ENCODE measurements around the gene FMOD.

The FMOD gene

GRCh38 chr1:203346769-203347102 is 4.2 kb downstream of the FMOD start:
- TF ChIP-seq GATA2 (IDR thresholded peaks at IDR 0.05; ENCODE audit: low read depth, low read length): no peak
- no peak for TF ChIP-seq GATA3 (IDR thresholded peaks at IDR 0.05; ENCODE audit: low read depth, low read length)

DNA sequence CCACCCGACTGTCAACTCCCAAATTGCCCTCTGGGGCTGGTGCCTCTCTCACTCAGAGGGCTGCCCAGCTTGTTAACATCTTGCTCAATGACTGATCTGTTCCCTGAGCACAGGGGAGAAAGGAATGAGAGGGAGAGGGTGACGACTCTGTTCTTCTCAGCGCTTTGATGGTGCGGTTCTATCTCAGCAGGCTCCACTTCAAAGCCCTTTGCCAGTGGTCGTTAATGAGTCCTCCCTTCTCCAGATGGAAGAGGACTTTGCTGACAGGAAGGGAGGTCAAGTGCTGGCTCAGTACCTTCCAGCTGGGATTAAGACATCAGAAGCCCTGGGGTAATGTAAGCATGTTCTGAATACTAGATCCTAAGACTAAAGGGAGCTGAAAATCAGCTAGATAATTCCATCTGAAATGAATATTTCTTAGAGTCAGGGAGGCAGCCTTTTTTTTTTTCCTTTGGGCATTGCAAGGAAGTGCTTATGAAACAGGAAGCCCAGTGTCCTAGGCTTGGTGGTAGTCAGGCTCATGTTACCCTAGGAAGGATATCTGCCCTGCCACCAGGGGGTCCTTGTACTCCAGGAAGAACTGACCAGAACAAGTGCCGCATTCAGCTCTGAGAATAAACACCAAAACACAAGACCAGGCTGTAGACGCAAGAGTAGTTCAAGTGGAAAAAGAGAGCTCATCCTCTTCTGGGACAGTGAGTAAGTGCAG is 4.7 kb downstream of the FMOD start:
- no peak for TF ChIP-seq GATA2 (IDR thresholded peaks at IDR 0.05; ENCODE audit: low read depth, low read length)
- TF ChIP-seq GATA3 (IDR thresholded peaks at IDR 0.05; ENCODE audit: low read depth, low read length): no peak

GRCh38 chr1:203343956-203344754 is 6.8 kb downstream of the FMOD start:
- no peak for TF ChIP-seq GATA2 (IDR thresholded peaks at IDR 0.05; ENCODE audit: low read depth, low read length)
- no peak for TF ChIP-seq GATA3 (IDR thresholded peaks at IDR 0.05; ENCODE audit: low read depth, low read length)

DNA sequence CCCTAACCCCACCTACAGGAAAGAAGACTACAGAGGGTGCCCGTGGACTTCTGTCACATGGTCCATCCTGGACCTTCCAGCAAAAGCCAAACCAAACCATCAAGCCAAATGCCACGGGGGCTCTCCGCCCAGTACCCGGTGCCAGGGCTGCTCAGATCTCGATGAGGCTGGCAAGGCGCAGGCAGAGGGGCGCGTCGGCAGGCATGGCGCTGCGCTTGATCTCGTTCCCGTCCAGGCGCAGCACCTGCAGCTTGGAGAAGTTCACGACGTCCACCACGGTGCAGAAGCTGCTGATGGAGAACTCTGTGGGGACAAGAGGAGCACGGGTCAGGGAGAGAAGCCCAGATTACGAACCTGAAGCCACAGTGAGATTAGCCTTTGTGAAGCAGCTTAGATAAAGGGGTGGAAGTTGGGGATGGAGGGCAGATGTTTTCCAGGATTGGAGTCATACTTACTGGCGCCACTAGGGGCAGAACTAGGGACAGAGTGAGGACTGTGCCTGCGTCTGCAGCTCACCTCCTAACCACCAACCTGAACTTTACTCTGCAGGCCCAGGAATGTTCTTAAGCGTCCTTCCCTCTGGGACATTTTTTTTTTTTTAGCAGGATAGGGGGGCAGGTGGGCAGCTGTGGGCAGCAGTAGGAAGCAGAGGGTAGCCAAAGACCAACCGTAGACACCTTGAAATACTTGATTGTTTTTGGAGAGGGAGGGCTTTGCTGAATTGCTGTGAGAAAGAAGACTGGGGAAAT is 8.6 kb downstream of the FMOD start:
- TF ChIP-seq GATA3 (IDR thresholded peaks at IDR 0.05; ENCODE audit: low read depth, low read length): no peak
- no peak for TF ChIP-seq GATA2 (IDR thresholded peaks at IDR 0.05; ENCODE audit: low read depth, low read length)

DNA sequence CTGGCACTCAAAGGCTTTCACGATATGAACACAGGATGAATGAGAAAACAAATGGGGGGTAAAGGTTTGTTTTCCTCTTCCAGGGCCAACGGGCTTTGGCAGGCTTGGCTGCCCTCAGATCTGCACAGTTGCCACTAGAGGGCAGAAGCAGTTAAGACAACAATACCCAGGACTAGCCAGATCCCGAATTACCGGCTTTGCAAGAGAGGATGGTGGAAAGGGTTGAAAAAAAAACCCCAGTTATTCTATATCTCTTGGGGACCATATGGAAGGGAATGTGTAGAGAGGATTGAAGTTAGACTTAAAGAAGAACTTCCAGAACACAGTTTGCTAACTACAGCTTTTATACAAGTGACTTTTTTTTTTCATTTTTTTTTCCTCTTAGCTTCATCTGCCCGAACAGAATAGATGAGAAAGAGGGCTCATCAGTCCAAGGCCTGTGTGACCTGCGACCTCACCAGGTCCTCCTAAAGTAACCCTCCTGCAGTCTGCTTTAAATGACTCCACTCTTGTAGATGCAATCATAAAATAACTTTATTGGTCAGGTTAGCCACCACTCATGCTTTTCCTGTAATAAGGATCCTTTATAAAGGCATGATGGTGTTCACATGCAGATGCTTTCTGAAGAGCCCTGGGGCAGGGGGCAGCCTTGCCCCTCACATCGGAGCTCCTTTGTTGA is 10.7 kb downstream of the FMOD start:
- TF ChIP-seq GATA3 (IDR thresholded peaks at IDR 0.05; ENCODE audit: low read depth, low read length) (no peak), GATA2 (IDR thresholded peaks at IDR 0.05; ENCODE audit: low read depth, low read length) (no peak)

- TF ChIP-seq GATA2 (IDR thresholded peaks at IDR 0.05; ENCODE audit: low read depth, low read length) (no peak), GATA3 (IDR thresholded peaks at IDR 0.05; ENCODE audit: low read depth, low read length) (no peak)
These were observed 12.4 kb downstream of the FMOD start for GRCh38 chr1:203338335-203339036.

GRCh38 chr1:203336097-203336496 is 14.8 kb downstream of the FMOD start:
- TF ChIP-seq GATA2 (IDR thresholded peaks at IDR 0.05; ENCODE audit: low read depth, low read length) (no peak), GATA3 (IDR thresholded peaks at IDR 0.05; ENCODE audit: low read depth, low read length) (no peak)

- TF ChIP-seq GATA3 (IDR thresholded peaks at IDR 0.05; ENCODE audit: low read depth, low read length) (no peak), GATA2 (IDR thresholded peaks at IDR 0.05; ENCODE audit: low read depth, low read length) (no peak)
These were observed 15.4 kb downstream of the FMOD start for GRCh38 chr1:203335503-203335902.

GRCh38 chr1:203331224-203331623 is 19.7 kb downstream of the FMOD start:
- no peak for TF ChIP-seq GATA2 (IDR thresholded peaks at IDR 0.05; ENCODE audit: low read depth, low read length)

GRCh38 chr1:203328714-203329122 is 22.2 kb downstream of the FMOD start:
- TF ChIP-seq GATA3 (IDR thresholded peaks at IDR 0.05; ENCODE audit: low read depth, low read length) (no peak), GATA2 (IDR thresholded peaks at IDR 0.05; ENCODE audit: low read depth, low read length) (no peak)

DNA sequence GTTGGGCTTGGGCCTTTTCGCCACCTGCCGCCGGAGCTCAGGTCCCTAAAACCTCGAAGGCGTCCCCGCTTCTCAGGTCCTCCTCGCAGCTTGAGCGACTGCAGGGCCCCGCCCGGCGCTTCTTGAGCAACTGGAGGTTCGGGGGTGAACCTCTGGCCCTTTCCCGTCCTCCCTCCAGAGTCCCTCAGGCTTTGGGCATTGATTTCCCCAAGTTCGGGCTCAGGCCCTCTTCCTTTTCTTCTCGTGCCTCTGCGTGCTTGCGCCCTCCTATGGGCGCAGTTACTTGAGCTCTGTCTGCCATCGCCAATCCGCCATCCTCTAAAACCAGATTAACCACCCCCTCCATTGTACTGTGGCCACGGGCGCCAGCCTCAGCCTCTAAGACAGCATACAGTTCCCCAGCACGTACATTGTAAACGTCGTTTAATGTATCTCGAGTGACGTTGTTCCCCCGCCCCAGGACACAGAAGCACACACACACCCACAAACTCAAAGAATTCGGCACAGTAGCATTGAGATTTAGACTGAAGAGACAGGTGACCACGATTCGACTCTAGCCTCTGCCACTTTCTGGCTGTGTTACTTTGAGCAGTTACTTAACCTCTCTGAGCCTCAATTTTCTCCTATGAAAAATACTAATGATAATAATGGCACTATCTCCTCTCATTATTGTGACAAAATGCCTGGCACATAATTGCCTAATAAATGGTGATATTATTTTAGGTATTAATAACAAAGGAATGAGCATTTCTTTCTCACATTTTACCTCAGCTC is 23.1 kb downstream of the FMOD start:
- TF ChIP-seq GATA2 (IDR thresholded peaks at IDR 0.05; ENCODE audit: low read depth, low read length): no peak
- TF ChIP-seq GATA3 (IDR thresholded peaks at IDR 0.05; ENCODE audit: low read depth, low read length): no peak

GRCh38 chr1:203326830-203327683 is 23.9 kb downstream of the FMOD start:
- no peak for TF ChIP-seq GATA3 (IDR thresholded peaks at IDR 0.05; ENCODE audit: low read depth, low read length)
- TF ChIP-seq GATA2 (IDR thresholded peaks at IDR 0.05; ENCODE audit: low read depth, low read length): no peak

Data from SH-SY5Y (cell line).